Fibroblast of villous mesenchyme (primary cell): ENCODE results near the gene ZRANB3. TPM values are rescaled to one million over a fixed set of nuclear protein-coding genes. Genes with fewer than 3 reads are reported as not detected.
"Not testable (repeated sequence)": the region's sequence is repeated elsewhere in the genome, so short reads cannot be mapped to it uniquely, and the experiment has no call there.

Experiments used
- DNase-seq: peaks from one replicate; pipeline ENCODE4 v3.0.0-alpha.2; 2010; ENCODE audit warnings: low read depth
- H3K4me3 ChIP-seq: 2 replicates; pipeline ENCODE4 v1.5.1; 2011; ENCODE audit warnings: low read depth, mild to moderate bottlenecking, low read length
- total RNA-seq: library from RNA; depleted of rRNA; stranded (reverse); fragments of >200 nt; gene quantifications from 2 replicates; pipeline ENCODE4 v1.2.3, GENCODE V29; 2012
- TF ChIP-seq, protein P1 (sequence below): IDR thresholded peaks from 2 replicates; pipeline ENCODE4 v1.5.1; 2012; ENCODE audit warnings: low read depth, mild to moderate bottlenecking, low read length; ENCODE audit not compliant: insufficient read depth

Gene ZRANB3
- total RNA-seq, 1 donor: 9.1 TPM

DNA sequence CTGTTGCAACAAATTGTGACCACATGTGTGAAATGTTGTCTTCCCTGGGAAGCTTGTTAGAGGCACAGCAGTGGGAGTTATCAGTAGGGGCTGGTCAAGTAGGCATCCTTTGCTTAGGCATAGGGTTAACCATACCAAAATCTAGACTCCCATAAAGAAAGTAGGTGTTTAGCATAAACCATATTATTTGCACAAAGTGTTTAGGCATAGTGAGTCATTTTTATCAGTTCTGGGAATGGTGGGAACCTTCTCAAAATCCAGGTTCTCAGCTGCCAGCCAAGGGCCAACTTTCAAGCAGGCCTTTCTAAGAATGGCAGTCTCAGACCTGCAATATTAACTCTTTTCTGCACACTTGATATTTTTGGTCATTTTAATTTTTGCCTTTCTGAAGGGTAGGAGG is 390.4 kb downstream of the ZRANB3 start:
- no peak overlapping the region for H3K4me3 ChIP-seq
- TF ChIP-seq, protein P1, sequence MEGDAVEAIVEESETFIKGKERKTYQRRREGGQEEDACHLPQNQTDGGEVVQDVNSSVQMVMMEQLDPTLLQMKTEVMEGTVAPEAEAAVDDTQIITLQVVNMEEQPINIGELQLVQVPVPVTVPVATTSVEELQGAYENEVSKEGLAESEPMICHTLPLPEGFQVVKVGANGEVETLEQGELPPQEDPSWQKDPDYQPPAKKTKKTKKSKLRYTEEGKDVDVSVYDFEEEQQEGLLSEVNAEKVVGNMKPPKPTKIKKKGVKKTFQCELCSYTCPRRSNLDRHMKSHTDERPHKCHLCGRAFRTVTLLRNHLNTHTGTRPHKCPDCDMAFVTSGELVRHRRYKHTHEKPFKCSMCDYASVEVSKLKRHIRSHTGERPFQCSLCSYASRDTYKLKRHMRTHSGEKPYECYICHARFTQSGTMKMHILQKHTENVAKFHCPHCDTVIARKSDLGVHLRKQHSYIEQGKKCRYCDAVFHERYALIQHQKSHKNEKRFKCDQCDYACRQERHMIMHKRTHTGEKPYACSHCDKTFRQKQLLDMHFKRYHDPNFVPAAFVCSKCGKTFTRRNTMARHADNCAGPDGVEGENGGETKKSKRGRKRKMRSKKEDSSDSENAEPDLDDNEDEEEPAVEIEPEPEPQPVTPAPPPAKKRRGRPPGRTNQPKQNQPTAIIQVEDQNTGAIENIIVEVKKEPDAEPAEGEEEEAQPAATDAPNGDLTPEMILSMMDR: no peak
- no peak for DNase-seq

DNA sequence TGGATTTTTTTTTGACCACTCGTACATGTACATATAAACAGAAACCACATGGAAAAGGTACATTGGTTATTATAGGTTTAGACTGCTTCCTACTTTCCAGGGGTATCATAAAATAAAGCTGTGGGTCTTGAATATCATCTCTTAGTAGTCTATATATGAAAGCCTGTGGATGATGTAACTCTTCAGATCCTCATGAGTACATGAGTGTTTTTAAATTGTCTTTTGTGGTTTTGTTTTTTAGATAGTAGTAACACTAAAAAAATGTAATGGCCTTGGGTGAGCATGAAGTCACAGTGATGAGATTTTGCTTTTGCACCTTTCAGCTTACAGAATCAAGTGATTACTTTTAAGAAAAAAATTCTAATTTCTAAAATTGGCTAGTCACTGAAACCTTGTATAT is 398.7 kb downstream of the ZRANB3 start:
- TF ChIP-seq, protein P1: no peak
- peak; percentile 46 for DNase-seq
- no peak overlapping the region for H3K4me3 ChIP-seq

DNA sequence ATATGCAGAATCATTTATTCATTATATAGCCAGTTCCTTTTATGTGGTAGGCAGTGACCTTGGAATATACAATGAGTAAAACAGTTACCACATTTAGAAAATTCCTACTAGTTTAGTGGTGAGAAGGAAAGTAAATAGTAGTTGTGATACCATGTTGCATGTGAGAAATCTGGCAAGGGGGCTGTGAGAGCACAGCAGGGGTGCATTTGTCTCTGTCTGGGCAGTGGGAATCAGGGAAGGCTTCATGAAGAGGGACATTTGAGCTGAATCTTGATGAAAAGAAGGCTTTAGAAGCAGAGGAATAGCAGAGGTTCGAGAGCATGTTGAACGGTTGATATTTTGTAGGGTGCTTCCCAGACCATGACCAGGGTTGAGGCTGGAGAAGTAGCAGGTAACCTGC is 400.3 kb downstream of the ZRANB3 start:
- no peak for DNase-seq
- TF ChIP-seq, protein P1: no peak
- no peak overlapping the region for H3K4me3 ChIP-seq

DNA sequence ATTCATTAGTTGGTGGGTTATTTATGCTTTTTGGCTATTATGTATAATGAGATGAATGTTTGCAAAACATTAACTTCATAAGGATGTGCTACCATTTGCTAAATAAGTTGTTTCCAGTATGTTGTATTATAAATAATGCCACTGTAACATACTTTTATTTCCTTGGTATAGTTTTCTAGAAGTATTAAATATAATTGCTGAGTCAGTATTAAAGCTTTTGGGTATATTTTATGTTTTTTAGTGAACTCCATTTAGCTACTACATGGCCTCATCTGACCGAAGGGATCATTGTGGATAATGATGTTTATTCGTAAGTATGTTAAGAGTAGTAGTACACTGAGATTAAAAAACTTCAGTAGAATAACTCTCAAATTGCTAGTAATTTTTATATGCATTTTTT is 405.1 kb downstream of the ZRANB3 start:
- TF ChIP-seq, protein P1: no peak
- DNase-seq: no peak
- H3K4me3 ChIP-seq: no peak overlapping the region

DNA sequence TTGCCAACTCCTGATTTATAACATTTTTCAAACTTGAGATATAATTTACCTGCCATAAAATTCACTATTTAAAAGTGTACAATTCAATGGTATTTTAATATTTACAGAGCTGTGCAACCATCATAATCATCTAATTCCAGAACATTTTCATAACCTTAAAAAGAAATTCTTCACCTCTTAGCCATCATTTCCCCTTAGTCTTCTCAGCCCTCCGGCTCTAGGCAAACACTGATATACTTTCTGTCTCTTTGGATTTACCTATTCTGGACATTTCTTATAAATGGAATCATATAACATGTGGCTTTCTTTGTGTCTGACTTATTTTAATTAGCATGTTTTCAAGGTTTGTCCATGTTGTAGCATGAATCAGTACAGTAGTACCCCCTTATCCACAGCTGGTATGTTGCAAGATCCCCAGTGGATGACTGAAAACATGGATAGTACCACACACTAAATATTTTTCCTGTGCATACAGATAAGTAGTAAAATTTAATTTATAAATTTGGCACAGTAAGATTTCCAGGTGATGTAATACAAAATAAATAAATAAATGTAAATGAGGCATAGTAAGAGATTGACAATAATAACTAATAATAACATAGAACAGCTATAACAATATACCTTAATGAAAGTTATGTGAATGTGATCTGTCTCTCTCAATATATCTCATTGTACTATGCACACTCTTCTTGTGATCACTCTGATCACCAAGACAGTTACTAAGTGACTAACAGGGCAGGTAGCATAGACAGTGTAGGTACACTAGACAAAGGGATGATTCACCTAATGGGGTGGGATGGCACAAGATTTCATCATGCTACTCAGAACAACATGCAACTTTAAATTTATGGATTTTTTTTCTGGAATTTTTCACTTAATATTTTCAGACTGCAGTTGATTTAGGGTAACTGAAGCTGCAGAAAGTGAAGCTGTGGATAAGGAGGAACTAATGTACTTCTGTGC is 405.8 kb downstream of the ZRANB3 start:
- DNase-seq: peak; percentile 20
- TF ChIP-seq, protein P1: no peak

DNA sequence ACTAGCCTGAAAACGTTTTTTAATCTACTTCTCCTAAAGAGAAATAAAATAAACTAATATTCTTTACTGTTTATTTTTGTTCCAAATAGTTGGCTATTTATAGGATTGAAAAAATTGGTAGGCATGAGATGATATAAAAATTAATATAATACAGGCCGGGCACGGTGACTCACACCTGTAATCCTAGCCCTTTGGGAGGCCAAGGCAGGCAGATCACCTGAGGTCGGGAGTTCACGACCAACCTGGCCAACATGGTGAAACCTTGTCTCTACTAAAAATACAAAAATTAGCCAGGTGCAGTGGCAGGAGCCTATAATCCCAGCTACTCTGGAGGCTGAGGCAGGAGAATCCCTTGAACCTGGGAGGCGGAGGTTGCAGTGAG is 409.4 kb downstream of the ZRANB3 start:
- DNase-seq, H3K4me3 ChIP-seq: not testable (repeated sequence)

More for the DNA sequence above, 405.8 kb downstream of the ZRANB3 start:
- no peak overlapping the region for H3K4me3 ChIP-seq

DNA sequence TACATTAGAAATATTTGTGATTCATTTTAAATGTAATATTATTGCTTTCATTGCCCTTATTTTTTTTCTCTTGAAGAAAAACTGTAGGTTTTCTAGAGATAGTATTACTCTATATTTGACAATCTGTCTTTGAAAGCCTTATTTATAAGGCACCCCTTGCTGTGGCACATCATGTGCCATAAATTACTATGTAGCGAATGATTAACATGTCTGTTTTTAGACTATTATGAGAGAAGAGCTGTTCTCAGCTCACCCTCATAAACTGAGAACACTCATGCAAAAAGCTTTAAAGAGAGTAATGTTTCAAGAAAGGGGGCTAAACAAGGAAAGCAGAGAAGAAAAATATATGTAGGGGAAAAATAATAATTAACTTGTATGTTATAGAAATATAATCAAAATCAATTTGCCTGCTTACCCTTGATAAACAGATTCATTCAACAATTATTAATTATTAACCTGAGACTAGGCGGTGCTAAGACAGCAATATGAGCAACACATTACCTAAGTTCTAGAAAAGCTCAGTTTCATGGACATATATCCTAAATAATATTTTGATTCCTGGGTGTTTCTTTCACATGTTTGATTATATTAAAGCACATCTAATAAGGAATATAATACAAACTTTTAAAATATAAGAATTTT is 409.9 kb downstream of the ZRANB3 start:
- no peak overlapping the region for H3K4me3 ChIP-seq
- TF ChIP-seq, protein P1: no peak
- no peak for DNase-seq
